Liver (tissue), 9 donors: ENCODE data around the gene FKRP. TPM values are rescaled to one million over a fixed set of nuclear protein-coding genes. Genes with fewer than 3 reads are reported as not detected.
A peak's percentile ranks its signal among the peaks of the same experiment; 100 is the strongest.
"Not testable (repeated sequence)": the region's sequence is repeated elsewhere in the genome, so short reads cannot be mapped to it uniquely, and the experiment has no call there.

Experiments used
- DNase-seq: peaks from one replicate; pipeline ENCODE4 v3.0.0-alpha.2; 2017; ENCODE audit warnings: low spot score
- H3K27ac ChIP-seq, 2 donors: one replicate each; pipeline ENCODE4 v1.7.0; 2013; ENCODE audit warnings: inconsistent platforms in 2 of 2, low read length in 2 of 2, control low read depth in 1 of 2, low read depth in 1 of 2, mild to moderate bottlenecking in 1 of 2
- H3K27me3 ChIP-seq, 4 donors: one replicate each; pipeline versions ENCODE4 v1.6.1 to v1.7.0; 2013; ENCODE audit warnings: low read length in 3 of 4, inconsistent platforms in 1 of 4, mild to moderate bottlenecking in 1 of 4, moderate library complexity in 1 of 4; ENCODE audit not compliant: control insufficient read depth in 4 of 4, insufficient read depth in 4 of 4
- H3K36me3 ChIP-seq, 4 donors: one replicate each; pipeline versions ENCODE4 v1.6.1 to v1.7.0; 2013; ENCODE audit warnings: low read length in 3 of 4, mild to moderate bottlenecking in 3 of 4, low read depth in 1 of 4, moderate library complexity in 1 of 4; ENCODE audit not compliant: control insufficient read depth in 4 of 4, insufficient read depth in 3 of 4
- H3K4me1 ChIP-seq, 4 donors: one replicate each; pipeline versions ENCODE4 v1.6.1 to v1.7.0; 2013; ENCODE audit warnings: low read length in 3 of 4, mild to moderate bottlenecking in 3 of 4, moderate library complexity in 1 of 4; ENCODE audit not compliant: control insufficient read depth in 4 of 4, insufficient read depth in 4 of 4
- H3K4me3 ChIP-seq, 3 donors: one replicate each; pipeline versions ENCODE4 v1.6.1 to v1.7.0; 2013; ENCODE audit warnings: low read length in 3 of 3, control low read depth in 1 of 3, low read depth in 1 of 3, mild to moderate bottlenecking in 1 of 3
- H3K9ac ChIP-seq, 2 donors: one replicate each; pipeline ENCODE4 v1.7.0; 2013; ENCODE audit warnings: low read length in 2 of 2, mild to moderate bottlenecking in 2 of 2, moderate library complexity in 2 of 2, control low read depth in 1 of 2, low read depth in 1 of 2
- H3K9me3 ChIP-seq, 4 donors: one replicate each; pipeline versions ENCODE4 v1.6.1 to v1.7.0; 2013; ENCODE audit warnings: low read length in 3 of 4; ENCODE audit not compliant: control insufficient read depth in 4 of 4
- ATF3 ChIP-seq: IDR thresholded peaks from 2 replicates; pipeline ENCODE4 v1.6.1; 2016; ENCODE audit warnings: antibody characterized with exemption
- CTCF ChIP-seq: fragments of 150-350 bp; IDR thresholded peaks from 2 replicates; pipeline ENCODE4 v1.5.1; 2017; ENCODE audit warnings: improper control_type of control experiment, low read depth, low read length; ENCODE audit not compliant: missing input control
- EGR1 ChIP-seq, 2 donors: IDR thresholded peaks; 2 replicates each; pipeline ENCODE4 v1.6.1; 2016 to 2018; ENCODE audit warnings: antibody characterized with exemption in 2 of 2, low read depth in 2 of 2
- FOXA1 ChIP-seq: IDR thresholded peaks from 2 replicates; pipeline ENCODE4 v1.6.1; 2016; ENCODE audit warnings: antibody characterized with exemption
- FOXA2 ChIP-seq: IDR thresholded peaks from 2 replicates; pipeline ENCODE4 v1.6.1; 2016; ENCODE audit warnings: antibody characterized with exemption
- HNF4A ChIP-seq, 2 donors: conservative IDR thresholded peaks; 2 replicates each; pipeline ENCODE4 v1.6.1; 2016; ENCODE audit warnings: antibody characterized with exemption in 2 of 2, mild to moderate bottlenecking in 2 of 2
- HNF4G ChIP-seq: IDR thresholded peaks from 2 replicates; pipeline ENCODE4 v1.6.1; 2016; ENCODE audit warnings: antibody characterized with exemption
- JUND ChIP-seq, 2 donors: IDR thresholded peaks; 2 replicates each; pipeline ENCODE4 v1.6.1; 2016; ENCODE audit warnings: antibody characterized with exemption in 2 of 2
- MAX ChIP-seq: IDR thresholded peaks from 2 replicates; pipeline ENCODE4 v1.6.1; 2016; ENCODE audit warnings: antibody characterized with exemption
- NR2F2 ChIP-seq: IDR thresholded peaks from 2 replicates; pipeline ENCODE4 v1.6.1; 2016; ENCODE audit warnings: antibody characterized with exemption
- RAD21 ChIP-seq, 2 donors: IDR thresholded peaks; 2 replicates each; pipeline ENCODE4 v1.6.1; 2016; ENCODE audit warnings: antibody characterized with exemption in 2 of 2, mild to moderate bottlenecking in 2 of 2
- REST ChIP-seq: IDR thresholded peaks from 2 replicates; pipeline ENCODE4 v1.6.1; 2016; ENCODE audit warnings: antibody characterized with exemption, mild to moderate bottlenecking
- RXRA ChIP-seq, 2 donors: IDR thresholded peaks; 2 replicates each; pipeline ENCODE4 v1.6.1; 2017 to 2018; ENCODE audit warnings: antibody characterized with exemption in 2 of 2, mild to moderate bottlenecking in 1 of 2
- SP1 ChIP-seq: IDR thresholded peaks from 2 replicates; pipeline ENCODE4 v1.6.1; 2018; ENCODE audit warnings: antibody characterized with exemption, mild to moderate bottlenecking
- TAF1 ChIP-seq: conservative IDR thresholded peaks from 2 replicates; pipeline ENCODE4 v1.6.1; 2016; ENCODE audit warnings: antibody characterized with exemption, mild to moderate bottlenecking
- YY1 ChIP-seq: IDR thresholded peaks from 2 replicates; pipeline ENCODE4 v1.6.1; 2016; ENCODE audit warnings: antibody characterized with exemption, mild to moderate bottlenecking
- ZBTB33 ChIP-seq: IDR thresholded peaks from 2 replicates; pipeline ENCODE4 v1.6.1; 2016; ENCODE audit warnings: antibody characterized with exemption
- WGBS: extraction: QIAGEN DNeasy Blood & Tissue Kit; methylation state at CpG from one replicate; pipeline ENCODE4 v1.1.7; 2013; 5-methylcytosine and 5-hydroxymethylcytosine counted together
- polyA plus RNA-seq, 2 donors: library from polyadenylated mRNA; stranded (reverse) in 1 of 2; unstranded in 1 of 2; fragments of 200-250 nt in 1 of 2; fragments of >200 nt in 1 of 2; fragmentation: Nextera tagmentation in 1 of 2; extraction: Ambion mirVana in 1 of 2; gene quantifications; one replicate each; pipeline versions ENCODE4 v1.2.1 to v1.2.3, GENCODE V29; 2013 to 2015
- total RNA-seq, 2 donors: library from RNA; depleted of rRNA; stranded (reverse); fragments of >200 nt; gene quantifications; one replicate each; pipeline ENCODE4 v1.2.3, GENCODE V29; 2014
- donor health status: healthy.
- donor health status: healthy.
- donor health status: healthy.
- donor health status: healthy.
- donor health status: healthy.

The FKRP gene
- total and polyA plus RNA-seq, 4 donors: 2.5 to 11.1 (median 8.1) TPM

- no peak overlapping the region for H3K4me3 ChIP-seq
- H3K27ac ChIP-seq: no peak overlapping the region
- H3K36me3 ChIP-seq: peaks cover 16 to 48% (median 32%) of the 10 kb centered on the region in 4 donors
- H3K9me3 ChIP-seq: no peaks in the 10 kb centered on the region
- peak; percentile 92 for DNase-seq
- H3K27me3 ChIP-seq: no peaks in the 10 kb centered on the region
- H3K4me1 ChIP-seq: no peaks in the 10 kb centered on the region
- no peak overlapping the region for H3K9ac ChIP-seq
- peak; percentile 66 to 76 for TF ChIP-seq RAD21 (IDR thresholded peaks at IDR 0.05)
- peak; percentile 91 for TF ChIP-seq CTCF
- TF ChIP-seq FOXA1: no peak
- WGBS: 50% methylated on average over 21 of the region's 21 CpGs
Measured at GRCh38 chr19:46704379-46705076, 41.3 kb upstream of the FKRP start.

GRCh38 chr19:46710687-46711086, 35.2 kb upstream of the FKRP start:
- Histone ChIP-seq H3K27ac (no peak overlapping the region), H3K27me3 (no peaks in the 10 kb centered on the region), H3K9ac (no peak overlapping the region), H3K9me3 (no peaks in the 10 kb centered on the region), H3K36me3 (peaks cover 8 to 14% (median 11%) of the 10 kb centered on the region in 4 donors), H3K4me1 (peaks cover 0 to 11% (median 9%) of the 10 kb centered on the region in 4 donors), H3K4me3 (no peak overlapping the region)
- DNase-seq: no peak
- 88% methylated on average over 25 of the region's 25 CpGs for WGBS
- TF ChIP-seq FOXA1 (no peak), NR2F2 (no peak), RXRA (IDR thresholded peaks at IDR 0.05) (no peak), HNF4A (conservative IDR thresholded peaks at IDR 0.05) (no peak), ATF3 (no peak), EGR1 (IDR thresholded peaks at IDR 0.05; ENCODE audit: low read depth in 2 of 2) (no peak), SP1 (no peak), FOXA2 (no peak), RAD21 (IDR thresholded peaks at IDR 0.05) (no peak), REST (no peak), CTCF (no peak), MAX (no peak), TAF1 (no peak), ZBTB33 (no peak), JUND (IDR thresholded peaks at IDR 0.05) (no peak), YY1 (no peak), HNF4G (no peak)

GRCh38 chr19:46712768-46713338, 33.0 kb upstream of the FKRP start:
- not testable (repeated sequence) for H3K4me3 ChIP-seq, DNase-seq, H3K9ac ChIP-seq, H3K9me3 ChIP-seq, H3K27me3 ChIP-seq, H3K36me3 ChIP-seq
- H3K4me1 ChIP-seq: peaks cover 0 to 20% (median 16%) of the 10 kb centered on the region in 4 donors
- H3K27ac ChIP-seq: peak overlapping the region in 1 of 2 donors; percentile 96
- WGBS: 86% methylated on average over 6 of the region's 6 CpGs
